Osteocyte (in vitro differentiated cells): Measurements from ENCODE around the gene TTC4. TPM values are rescaled to one million over a fixed set of nuclear protein-coding genes. Genes with fewer than 3 reads are reported as not detected.

ENCODE experiments used
- DNase-seq: peaks from one replicate; pipeline ENCODE4 v3.0.0; 2021; ENCODE audit warnings: mixed read lengths; ENCODE audit not compliant: unreplicated experiment; ENCODE audit errors: extremely low spot score
- H3K27ac Mint-ChIP-seq: one replicate; pipeline ENCODE4 v1.8.0; 2021; ENCODE audit warnings: mild to moderate bottlenecking, mixed read lengths; ENCODE audit not compliant: unreplicated experiment
- H3K27me3 Mint-ChIP-seq: one replicate; pipeline ENCODE4 v1.8.0; 2021; ENCODE audit warnings: mixed read lengths; ENCODE audit not compliant: unreplicated experiment
- H3K36me3 Mint-ChIP-seq: one replicate; pipeline ENCODE4 v1.8.0; 2021; ENCODE audit warnings: mixed read lengths; ENCODE audit not compliant: unreplicated experiment
- H3K4me1 Mint-ChIP-seq: one replicate; pipeline ENCODE4 v1.8.0; 2021; ENCODE audit warnings: mixed read lengths; ENCODE audit not compliant: unreplicated experiment
- H3K4me3 Mint-ChIP-seq: one replicate; pipeline ENCODE4 v1.8.0; 2021; ENCODE audit warnings: mild to moderate bottlenecking, moderate library complexity, mixed read lengths; ENCODE audit not compliant: unreplicated experiment
- H3K9me3 Mint-ChIP-seq: one replicate; pipeline ENCODE4 v1.8.0; 2021; ENCODE audit warnings: mixed read lengths; ENCODE audit not compliant: unreplicated experiment
- total RNA-seq: library from RNA; stranded (reverse); gene quantifications from 2 replicates; pipeline ENCODE4 v1.2.1, GENCODE V29; 2021
- TF ChIP-seq, protein P1 (sequence below): fragments of 200-600 bp; sonication (generic); IDR thresholded peaks from 2 replicates; pipeline ENCODE4 v1.5.0; 2021; ENCODE audit warnings: antibody characterized with exemption, mild to moderate bottlenecking, moderate library complexity

TTC4 gene
- total RNA-seq, 1 donor from 2014 or later, result 14.4 TPM

DNA sequence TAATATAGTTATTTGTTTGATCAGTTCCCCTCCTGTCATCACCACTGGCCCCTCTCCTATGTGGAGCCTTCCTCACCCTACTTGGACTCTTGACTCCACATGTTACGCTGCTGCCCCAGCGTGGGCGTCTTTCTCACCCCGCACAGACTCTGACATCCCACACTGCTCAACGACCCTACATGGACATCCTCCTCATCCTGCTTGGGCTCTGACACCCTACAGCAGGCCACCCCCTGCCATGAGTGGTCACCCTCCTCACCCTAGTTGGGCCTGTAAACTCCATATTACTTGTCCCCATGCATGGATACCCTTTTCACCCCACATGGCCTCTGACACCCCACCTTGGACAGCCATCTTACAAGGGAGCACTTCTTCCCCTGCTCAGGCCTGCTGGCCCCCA is 21.0 kb downstream of the TTC4 start:
- peak; percentile 66 for DNase-seq
- H3K4me1 Mint-ChIP-seq, result peaks cover 3% of the 10 kb centered on the region
- TF ChIP-seq, protein P1, sequence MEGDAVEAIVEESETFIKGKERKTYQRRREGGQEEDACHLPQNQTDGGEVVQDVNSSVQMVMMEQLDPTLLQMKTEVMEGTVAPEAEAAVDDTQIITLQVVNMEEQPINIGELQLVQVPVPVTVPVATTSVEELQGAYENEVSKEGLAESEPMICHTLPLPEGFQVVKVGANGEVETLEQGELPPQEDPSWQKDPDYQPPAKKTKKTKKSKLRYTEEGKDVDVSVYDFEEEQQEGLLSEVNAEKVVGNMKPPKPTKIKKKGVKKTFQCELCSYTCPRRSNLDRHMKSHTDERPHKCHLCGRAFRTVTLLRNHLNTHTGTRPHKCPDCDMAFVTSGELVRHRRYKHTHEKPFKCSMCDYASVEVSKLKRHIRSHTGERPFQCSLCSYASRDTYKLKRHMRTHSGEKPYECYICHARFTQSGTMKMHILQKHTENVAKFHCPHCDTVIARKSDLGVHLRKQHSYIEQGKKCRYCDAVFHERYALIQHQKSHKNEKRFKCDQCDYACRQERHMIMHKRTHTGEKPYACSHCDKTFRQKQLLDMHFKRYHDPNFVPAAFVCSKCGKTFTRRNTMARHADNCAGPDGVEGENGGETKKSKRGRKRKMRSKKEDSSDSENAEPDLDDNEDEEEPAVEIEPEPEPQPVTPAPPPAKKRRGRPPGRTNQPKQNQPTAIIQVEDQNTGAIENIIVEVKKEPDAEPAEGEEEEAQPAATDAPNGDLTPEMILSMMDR, result no peak
- H3K4me3 Mint-ChIP-seq, result no peak overlapping the region
- peaks cover 46% of the 10 kb centered on the region for H3K36me3 Mint-ChIP-seq
- no peak overlapping the region for H3K27ac Mint-ChIP-seq
- no peaks in the 10 kb centered on the region for H3K27me3 Mint-ChIP-seq
- no peaks in the 10 kb centered on the region for H3K9me3 Mint-ChIP-seq

DNA sequence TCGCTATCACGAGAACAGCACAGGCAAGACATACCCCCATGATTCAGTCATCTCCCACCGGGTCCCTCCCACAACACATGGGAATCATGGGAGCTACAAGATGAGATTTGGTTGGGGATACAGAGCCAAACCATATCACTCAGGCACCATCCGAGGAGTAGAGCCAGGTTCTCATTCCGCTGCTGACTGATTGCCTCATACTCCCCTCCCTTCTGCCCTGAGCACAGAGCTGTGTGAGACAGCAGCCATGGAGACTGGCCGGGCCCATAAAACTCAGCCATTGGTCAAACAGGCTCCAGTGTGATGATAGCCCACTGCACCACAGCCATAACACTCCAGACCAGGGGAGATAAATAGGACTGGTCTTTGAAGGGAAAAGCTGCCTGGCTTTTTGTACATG is 22.6 kb downstream of the TTC4 start:
- no peak overlapping the region for H3K4me3 Mint-ChIP-seq
- peak; percentile 32 for DNase-seq
- TF ChIP-seq, protein P1, result no peak
- H3K4me1 Mint-ChIP-seq, result peaks cover 3% of the 10 kb centered on the region
- H3K36me3 Mint-ChIP-seq, result peaks cover 50% of the 10 kb centered on the region
- no peak overlapping the region for H3K27ac Mint-ChIP-seq
- H3K27me3 Mint-ChIP-seq, result no peaks in the 10 kb centered on the region
- no peaks in the 10 kb centered on the region for H3K9me3 Mint-ChIP-seq

DNA sequence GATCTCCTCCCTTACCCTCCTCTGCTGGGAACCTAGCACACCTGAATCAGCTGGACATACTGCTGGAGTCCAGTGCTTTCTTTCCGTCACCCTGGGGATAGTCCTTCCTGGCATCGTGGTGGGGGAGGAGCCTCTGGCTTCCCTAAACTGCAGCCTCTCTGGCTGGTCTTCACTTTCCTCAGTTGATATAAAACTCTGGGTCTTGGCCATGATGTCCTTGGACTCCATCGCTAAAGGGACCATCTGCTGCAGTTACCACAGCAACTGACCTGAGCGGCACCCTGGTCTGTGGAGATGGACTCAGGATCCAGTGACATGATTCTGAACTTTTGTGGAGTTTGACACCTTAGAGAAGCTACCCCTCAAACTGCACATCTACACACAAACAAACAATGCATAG is 25.9 kb downstream of the TTC4 start:
- DNase-seq, result peak; percentile 56
- Mint-ChIP-seq H3K27me3 (no peaks in the 10 kb centered on the region), H3K4me3 (no peak overlapping the region), H3K9me3 (no peaks in the 10 kb centered on the region), H3K36me3 (peaks cover 34% of the 10 kb centered on the region), H3K4me1 (no peaks in the 10 kb centered on the region), H3K27ac (no peak overlapping the region)
- TF ChIP-seq, protein P1, result no peak

GRCh38 chr1:54742282-54742681 is 26.6 kb downstream of the TTC4 start:
- Mint-ChIP-seq H3K27ac (no peak overlapping the region), H3K4me1 (no peaks in the 10 kb centered on the region), H3K36me3 (peaks cover 27% of the 10 kb centered on the region), H3K9me3 (no peaks in the 10 kb centered on the region), H3K4me3 (no peak overlapping the region), H3K27me3 (no peaks in the 10 kb centered on the region)
- peak; percentile 53 for DNase-seq
- TF ChIP-seq, protein P1, result no peak

- H3K4me3 Mint-ChIP-seq, result no peak overlapping the region
- TF ChIP-seq, protein P1, result no peak
- DNase-seq, result peak; percentile 64
Measured at GRCh38 chr1:54743416-54744226, 28.0 kb downstream of the TTC4 start.

More at GRCh38 chr1:54743416-54744226, 28.0 kb downstream of the TTC4 start:
- peaks cover 17% of the 10 kb centered on the region for H3K36me3 Mint-ChIP-seq
- H3K4me1 Mint-ChIP-seq, result no peaks in the 10 kb centered on the region
- H3K9me3 Mint-ChIP-seq, result no peaks in the 10 kb centered on the region
- no peak overlapping the region for H3K27ac Mint-ChIP-seq
- H3K27me3 Mint-ChIP-seq, result peaks cover 3% of the 10 kb centered on the region
